GM19372 (cell line): Measurements from ENCODE around the gene NUDT4.
"Not testable (repeated sequence)": the region's sequence is repeated elsewhere in the genome, so short reads cannot be mapped to it uniquely, and the experiment has no call there.

Experiments used
- ATAC-seq: cut with Tn5 transposase; IDR thresholded peaks from one replicate; pipeline ENCODE4 v1.9.1; 2021; ENCODE audit warnings: mild to moderate bottlenecking, low read depth, moderate library complexity; ENCODE audit not compliant: unreplicated experiment

The NUDT4 gene

DNA sequence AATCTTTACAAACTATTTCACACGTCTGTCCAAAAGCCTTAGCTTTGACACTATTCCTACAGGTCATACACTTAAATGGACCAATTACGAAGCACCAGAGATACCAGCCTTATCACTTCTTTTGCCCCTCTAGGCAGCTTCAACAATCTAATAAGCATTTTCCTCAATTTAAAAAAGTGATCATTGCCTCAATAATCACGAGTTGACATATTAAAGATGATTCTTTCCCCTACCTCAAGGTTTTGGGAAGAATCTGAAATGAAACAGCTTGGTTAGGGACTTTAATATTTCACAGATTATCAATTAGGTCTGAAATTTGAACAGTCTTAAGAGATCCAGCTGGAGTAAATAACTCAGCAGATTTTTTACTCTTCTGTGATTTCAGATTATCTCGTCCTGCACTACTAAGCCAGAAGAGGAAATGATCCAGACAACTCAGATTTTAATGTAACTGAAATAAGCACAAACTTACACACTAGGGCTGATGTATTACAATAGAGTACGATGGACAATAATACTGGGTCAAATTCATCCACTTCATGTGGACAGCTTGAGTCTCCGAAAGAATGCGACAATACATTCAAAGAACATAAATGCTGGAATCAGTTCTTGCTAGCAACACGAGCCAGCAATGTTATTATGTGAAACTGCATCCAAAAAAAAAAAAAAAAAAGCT, 48.1 kb downstream of the NUDT4 start:
- ATAC-seq: no peak

DNA sequence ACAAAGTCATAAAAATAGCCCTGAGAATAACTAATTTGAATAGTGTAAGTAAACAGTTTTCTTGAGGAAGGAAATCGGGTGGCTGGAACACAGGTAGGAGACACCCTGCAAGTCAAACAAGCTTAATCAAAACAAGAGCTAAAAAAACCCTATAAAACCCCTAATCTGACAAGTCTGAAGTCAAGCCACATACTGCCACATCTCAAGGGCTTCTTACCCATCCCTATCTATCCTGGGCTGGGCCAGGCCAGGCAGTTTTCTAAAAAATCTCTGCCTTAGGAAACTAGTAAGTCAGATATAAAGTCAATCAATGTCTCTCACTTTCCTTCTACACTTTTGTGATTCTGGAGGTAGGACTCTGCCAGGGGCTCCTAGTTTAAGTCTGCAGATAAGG, 48.7 kb downstream of the NUDT4 start:
- no peak for ATAC-seq

DNA sequence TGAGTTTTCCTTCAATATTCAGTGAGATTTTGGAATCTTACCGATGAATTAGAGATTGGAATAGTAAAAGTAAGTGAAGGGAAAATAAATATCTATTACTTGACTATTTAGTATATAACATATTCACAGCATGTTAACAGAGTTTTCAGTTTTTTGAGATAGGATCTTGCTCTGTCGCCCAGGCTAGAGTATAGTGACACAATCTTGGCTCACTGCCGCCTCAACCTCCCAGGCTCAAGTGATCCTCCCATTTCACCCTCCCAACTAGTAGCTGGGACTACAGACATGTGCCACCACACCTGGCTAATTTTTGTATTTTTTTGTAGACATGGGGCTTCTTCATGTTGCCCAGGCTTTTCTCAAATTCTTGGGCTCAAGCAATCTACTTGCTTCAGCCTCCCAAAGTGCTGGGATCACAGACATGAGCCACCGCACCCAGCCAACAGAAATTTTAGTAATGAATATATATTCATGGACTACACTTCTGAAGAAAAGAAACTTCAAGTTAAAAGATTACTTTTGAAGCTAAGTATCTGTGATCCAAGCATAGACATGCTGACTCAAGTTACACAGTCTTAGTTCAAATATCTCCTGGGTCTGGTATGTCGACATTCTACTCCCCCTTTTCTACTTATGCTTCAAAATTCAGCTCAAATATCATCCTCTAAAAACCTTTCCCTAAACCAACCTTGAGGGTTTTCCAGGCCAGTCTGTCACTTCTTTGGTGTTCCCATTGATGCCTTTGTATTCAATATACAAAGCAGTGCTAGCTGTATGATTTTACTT, 50.2 kb downstream of the NUDT4 start:
- no peak for ATAC-seq

DNA sequence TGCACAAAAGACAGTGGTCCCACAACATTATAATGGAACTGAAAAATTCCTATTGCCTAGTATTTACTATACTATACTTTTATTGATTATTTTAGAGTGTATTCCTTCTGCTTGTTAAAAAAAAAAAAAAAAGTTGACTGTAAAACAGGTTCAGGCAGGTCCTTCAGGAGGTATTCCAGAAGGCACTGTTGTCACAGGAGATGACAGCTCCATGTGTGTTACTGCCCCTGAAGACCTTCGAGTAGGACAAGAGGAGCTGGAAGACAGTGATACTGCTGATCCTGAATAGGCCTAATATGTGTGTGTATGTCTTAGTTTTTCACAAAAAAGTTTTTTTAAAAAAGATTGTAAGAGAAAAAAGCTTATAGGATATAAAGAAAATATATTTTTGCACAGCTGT, 51.7 kb downstream of the NUDT4 start:
- no peak for ATAC-seq

DNA sequence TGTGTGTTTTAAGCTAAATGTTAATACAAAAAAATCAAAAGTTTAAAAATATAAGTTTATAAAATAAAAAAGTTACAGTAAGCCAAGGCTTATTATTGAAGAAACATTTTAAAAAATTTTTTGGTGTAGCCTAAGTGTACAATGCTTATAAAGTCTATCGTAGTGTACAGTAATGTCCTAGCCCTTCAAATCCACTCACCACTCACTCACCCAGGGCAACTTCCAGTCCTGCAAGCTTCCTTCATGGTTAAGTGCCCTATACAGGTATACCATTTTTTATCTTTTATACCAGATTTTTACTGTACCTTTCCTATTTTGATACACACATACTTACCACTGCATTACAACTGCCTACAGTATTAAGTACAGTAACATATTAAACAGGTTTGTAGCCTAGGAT, 52.1 kb downstream of the NUDT4 start:
- no peak for ATAC-seq

DNA sequence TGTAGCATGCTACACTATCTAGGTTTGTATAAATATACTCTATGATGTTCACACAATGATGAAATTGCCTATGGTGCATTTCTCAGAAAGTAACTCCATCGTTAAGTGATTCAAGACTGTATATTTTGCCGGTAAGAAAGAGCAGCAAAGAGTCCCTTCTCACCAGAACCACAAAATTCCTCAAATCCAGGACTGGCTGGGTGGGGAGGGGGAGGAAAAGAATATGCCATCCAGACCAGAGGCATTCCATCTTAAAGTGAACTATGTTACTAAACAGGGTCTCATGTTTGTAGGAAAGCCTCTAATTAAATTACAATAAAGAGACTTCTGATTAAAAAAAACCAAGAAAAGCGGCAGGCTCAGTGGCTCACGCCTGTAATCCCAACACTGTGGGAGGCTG, 52.6 kb downstream of the NUDT4 start:
- no peak for ATAC-seq

DNA sequence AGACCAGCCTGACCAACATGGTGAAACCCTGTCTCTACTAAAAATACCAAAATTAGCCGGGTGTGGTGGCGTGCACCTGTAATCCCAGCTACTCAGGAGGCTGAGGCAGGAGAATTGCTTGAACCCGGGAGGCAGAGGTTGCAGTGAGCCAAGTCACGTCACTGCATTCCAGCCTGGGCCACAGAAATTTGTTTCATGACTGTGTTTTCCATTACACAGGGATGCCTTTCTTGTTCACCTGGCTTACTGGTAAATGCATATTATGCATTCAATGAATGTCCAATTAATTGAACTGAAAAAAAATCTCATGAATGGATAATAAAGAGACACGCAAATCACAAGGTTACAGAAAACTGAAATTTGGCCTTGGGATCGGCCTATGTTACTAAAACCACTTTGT, 54.3 kb downstream of the NUDT4 start:
- not testable (repeated sequence) for ATAC-seq

DNA sequence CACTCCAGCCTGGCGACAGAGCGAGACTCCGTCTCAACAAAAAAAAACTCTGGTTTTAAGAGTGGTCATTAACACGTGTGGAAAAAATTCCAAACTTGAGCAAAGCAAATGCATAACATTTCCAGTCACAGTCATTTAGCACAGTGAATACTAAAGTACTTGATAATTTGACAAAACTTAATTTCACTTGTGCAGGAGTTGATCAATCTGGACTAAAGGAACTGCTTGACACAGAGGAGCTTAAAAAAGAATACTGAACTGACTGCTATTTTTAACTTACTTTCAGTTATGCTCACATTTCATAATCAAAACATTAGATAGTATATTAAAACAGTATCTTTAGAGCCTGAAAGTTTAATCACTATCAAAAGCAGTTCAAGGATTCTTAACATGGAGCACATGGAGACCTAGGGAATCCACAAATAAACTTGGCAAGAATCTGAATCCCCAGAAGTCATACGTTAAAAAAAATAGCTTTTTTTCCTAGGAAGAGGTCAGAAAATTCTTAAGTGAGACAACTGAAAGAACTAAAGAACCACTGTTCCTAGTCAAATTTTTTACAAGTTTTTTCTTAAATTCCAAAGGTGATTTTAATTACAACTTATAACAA, 56.6 kb downstream of the NUDT4 start:
- no peak for ATAC-seq

DNA sequence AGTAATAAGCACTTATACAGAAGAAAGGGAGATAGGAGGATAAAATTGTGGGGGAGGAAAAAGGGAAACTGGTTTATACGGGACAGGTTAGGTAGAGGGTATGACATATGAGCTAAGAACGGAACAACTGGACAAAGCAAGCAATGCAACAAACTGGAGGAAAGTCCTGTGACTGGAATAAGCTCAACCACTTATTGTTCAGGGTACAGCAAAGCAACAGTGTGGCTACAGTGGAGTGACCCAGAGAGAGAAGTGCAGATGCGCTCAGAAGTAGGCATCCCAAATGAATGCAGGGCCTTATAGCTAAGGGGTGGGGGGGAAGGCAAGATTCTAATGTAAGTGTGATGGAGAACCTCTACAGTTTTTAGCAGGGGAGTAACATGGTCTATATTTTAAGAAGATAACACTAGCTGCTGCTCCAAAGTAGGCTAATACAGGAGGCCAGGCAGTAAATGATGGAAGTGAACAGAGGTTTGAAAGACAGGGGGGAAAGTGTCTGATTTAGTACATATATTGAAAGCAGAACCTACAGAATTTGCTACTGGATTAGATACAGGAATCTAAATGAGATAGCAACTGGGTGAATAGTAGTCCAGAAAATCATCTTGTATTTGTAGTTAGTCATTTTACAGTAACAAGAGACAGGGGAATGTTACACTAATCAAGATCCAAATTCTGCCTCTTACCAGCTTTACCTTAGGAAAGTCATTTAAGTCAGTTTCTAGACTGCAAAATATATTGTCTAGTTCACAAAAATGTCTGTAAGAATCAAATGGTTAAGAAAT, 60.7 kb downstream of the NUDT4 start:
- no peak for ATAC-seq

DNA sequence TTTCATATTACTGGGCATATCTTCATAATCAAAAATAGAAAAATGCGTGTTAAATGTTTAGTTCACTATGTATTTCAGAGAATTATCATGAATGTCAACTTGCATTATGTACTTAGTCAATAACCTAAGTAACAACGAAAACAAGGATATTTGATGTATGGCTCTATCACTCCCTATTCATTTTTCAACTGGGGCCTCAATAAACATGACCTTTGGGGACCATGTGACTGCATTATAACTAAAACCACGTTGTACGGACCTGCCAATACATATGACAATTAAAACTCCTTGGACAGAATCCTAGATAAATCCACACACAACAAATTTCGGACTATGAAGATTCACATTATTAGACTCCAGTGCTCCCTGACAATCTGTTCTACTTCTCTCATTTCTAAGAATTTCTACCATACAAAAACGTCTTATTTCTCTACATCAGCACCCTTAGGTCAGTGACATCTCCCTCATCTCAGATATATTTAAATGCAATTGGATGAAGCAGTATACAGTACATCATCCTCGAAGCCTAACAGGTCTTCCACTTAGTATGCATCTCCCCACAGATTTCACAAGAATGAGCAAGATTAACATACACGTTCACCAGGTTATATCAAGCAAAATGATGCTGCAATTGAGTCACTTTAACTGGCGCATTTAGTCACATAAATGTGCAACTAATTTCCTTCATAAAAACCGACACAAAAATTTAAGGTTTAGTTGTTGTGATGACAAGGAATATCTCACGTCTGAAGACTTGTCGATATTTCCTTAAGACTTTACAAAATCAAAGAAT, 62.5 kb downstream of the NUDT4 start:
- no peak for ATAC-seq

DNA sequence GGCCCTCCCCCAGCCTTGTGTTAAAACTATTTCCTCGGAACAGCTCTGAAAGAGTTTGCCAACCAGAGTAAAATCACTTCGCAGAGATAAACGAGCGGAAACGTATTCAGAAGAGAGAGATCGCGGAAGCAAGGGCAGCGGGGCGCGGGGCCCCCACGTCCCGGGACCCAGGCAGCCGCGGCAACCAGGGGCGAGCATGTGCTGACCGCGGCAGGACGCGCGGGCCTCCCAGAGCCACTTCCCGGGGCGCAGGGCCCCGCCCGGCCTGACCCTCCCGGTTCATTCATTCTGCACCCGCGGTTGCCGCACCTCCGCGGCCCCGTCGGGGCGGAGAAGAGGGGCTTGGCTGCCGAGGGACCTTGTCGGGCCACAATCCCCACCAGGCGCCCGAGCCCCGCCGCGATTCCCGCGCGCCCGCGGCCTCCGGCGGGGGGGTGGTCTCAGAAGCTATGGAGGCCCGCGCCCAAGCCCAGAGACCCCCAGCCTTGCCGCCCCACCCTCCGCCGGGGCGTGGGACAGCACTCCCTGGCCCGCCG, 63.4 kb downstream of the NUDT4 start:
- ATAC-seq: no peak

DNA sequence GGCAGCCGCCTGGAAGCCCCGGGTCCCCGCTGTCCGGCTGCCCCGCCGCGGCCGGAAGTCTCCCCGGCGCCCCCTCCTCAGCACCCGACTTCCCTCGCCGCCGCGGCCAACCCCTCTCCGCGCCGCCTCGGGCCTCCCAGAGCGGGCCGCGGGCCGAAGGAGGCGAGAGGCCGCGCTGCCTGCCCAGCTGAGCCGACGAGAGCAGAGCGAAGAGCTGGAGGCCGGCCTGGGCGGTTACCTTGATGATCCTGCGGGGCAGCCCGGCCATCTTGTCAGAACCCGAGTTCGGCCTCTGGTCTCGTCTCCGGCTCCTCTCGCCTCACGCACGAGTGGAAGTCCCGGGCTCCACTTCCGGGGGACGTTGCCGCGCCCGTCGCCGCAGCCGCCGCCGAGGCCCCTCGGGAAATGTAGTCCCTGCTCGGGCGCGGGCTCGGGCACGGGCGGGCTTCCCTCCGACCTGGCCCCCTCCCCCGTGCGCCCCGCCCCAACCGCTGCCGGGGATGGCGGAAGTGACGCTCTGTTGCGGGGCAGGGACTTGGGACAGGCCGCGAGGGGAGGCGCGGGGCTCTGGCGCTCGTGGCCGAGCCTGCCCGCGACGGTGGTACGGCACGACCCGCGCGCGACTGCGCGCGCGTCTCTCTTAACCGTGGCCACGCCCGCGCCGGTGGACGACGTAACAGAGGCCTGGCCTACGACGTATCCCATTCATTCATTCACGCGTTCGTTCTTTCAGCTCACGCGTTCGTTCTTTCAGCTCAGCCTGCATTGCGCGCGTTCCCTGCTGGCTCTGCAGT, 64.1 kb downstream of the NUDT4 start, which contains the start of gene UBE2N:
Gene UBE2N, minus strand, starts transcription at position 331 of the 794 bp plus-strand sequence. Its CDS starts 63 bp downstream, at position 268.
- ATAC-seq: peak; percentile 75

DNA sequence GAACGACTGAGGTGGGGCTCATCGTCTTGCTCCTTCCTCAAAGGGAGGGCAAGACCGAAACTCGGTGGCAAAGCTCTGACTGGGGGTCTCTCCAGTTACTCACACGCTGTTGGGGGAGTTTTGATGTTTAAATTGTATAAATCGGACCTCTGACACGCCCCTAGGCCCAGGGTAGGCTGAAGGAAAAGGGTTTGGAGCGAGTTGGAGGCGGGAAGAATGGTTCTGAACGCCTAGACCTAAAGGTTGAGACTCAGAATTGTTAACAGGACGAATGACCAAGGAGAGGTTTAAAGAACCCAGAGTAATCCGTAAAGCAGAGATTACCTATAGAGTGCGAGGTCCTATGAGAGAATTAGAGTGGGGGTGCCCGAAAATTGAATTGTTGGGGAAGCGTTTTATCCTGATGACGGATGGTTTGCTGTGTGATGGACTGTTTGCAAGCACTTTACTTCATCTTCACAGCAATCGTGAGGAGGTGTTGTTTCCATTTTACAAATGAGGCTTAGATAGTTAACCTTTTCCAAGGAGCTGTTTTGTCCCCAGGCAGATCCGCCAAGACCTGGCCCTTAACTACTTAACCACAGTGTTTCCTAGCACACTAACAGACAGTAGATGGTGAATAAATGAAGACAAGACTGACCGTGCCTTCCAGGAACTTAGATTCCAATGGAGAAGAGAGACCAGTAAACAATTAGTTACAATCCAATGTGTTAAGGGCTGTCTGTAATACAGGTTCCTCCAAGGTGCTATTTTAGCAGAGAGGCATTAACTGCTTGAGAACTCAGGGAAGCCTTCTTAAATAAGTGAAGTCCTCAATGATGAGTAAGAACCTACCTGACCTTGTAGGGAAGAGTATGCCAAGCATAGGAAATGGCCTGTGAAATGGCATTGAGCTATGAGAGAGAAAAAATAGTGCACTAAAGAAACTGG, 65.0 kb downstream of the NUDT4 start:
- no peak for ATAC-seq

DNA sequence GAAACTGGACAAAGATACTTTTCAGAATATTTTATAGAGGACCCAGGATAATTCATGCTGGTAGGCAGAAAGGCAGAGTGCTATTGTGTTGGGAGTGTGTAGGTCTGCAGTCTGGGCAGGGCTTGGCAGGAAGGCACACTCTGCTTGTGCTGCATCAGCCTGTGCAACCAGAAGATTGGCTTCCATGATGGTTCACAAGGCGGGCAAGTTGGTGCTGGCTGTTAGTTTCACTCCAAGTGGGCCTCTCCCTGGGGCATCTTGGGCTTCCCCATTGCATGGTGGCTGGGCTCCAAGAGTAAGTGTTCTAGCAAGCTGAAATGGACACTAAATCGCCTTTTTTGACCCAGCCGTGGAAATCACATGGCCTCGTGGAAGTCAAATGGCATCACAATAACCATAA, 65.9 kb downstream of the NUDT4 start:
- no peak for ATAC-seq

DNA sequence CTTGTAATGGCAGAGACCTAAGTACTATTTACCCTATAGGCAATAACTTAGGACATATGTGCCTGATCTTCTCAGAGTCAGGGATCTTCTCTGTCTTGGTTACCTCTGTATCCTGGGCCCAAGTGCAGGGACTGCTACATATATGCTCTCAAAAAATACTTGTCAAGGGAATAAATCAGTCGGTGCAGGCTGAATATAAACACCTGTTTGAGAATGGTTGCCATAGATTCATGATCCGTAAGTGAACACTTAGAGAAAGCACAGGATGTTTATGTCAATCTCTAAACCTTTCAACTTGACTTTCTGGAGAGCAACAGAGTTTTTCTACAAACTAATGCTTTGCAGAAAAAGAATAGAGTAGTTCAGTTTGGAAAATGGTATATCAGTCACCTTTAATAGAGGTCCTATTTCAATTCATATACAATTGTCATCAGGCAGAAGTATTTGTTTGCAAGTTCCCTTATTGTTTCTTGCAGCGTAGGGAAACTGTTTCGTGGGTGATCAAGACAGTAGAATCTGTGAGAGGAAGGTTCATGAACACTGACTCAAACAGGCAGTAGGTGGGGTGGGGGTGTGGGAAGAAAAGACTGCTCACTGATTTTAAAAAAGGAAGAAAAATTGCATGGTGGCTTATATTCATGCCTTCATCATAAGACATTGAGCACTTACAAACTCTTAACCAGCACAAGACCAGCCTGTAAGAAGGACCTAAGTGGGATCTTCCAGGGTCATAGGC, 70.0 kb downstream of the NUDT4 start:
- ATAC-seq: no peak

DNA sequence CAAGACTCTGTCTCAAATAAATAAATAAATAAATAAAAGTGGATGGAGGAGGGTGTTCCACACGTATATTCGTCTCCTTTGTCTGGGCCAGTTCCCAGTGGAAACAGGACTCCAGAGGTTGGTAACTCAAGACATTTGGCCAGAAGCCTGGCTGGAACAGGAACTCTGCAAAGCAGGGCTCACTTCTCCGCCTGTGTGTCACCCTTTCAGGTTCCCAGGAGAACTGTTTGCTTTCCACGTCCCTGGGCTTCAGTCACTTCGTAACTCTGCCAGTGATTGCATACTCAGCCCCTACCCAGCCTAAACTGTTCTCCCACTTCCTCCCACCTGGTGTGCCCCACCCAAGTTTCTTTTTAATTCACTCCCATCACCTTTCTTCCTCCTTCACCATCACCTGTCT, 71.1 kb downstream of the NUDT4 start:
- ATAC-seq: no peak

DNA sequence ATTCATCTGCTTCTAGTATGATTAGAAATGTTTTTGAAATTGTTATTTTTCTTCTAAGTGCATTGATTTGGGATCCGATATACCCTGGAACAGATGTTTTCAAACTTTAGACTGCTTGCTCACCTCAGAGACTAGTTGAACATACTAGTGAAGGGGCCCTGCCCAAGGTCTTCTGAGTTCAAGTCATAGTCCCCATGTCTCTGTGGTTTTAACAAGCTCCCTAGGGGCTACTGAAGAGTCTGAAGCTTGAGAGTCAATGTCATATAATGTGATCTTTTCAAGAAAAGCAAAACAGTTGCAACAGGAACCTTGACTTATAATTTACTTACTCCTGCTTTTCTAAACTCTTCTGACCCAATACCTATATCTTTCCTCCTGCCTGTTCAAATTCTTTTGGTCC, 71.6 kb downstream of the NUDT4 start:
- no peak for ATAC-seq
